Ascending aorta (tissue), 2 donors: ENCODE measurements around the gene ZNF277. TPM values are rescaled to one million over a fixed set of nuclear protein-coding genes. Genes with fewer than 3 reads are reported as not detected.

Experiments used
- DNase-seq, 2 donors: peaks; one replicate each; pipeline ENCODE4 v3.0.0-alpha.2; 2019; ENCODE audit warnings: low spot score in 2 of 2
- H3K27ac ChIP-seq, 2 donors: fragments of 200-600 bp; sonication (generic); one replicate each; pipeline ENCODE4 v1.5.1; 2016 to 2017; ENCODE audit warnings: mild to moderate bottlenecking in 1 of 2
- H3K27me3 ChIP-seq: fragments of 200-600 bp; sonication (generic); one replicate; pipeline ENCODE4 v1.5.1; 2017
- H3K36me3 ChIP-seq, 2 donors: fragments of 200-600 bp; sonication (generic); one replicate each; pipeline ENCODE4 v1.5.1; 2016
- H3K4me1 ChIP-seq, 2 donors: fragments of 200-600 bp; sonication (generic); one replicate each; pipeline ENCODE4 v1.5.1; 2016 to 2017; ENCODE audit warnings: mild to moderate bottlenecking in 1 of 2
- H3K4me3 ChIP-seq, 2 donors: fragments of 200-600 bp; sonication (generic); one replicate each; pipeline ENCODE4 v1.5.1; 2016 to 2017; ENCODE audit warnings: mild to moderate bottlenecking in 1 of 2
- H3K9me3 ChIP-seq, 2 donors: fragments of 200-600 bp; sonication (generic); one replicate each; pipeline ENCODE4 v1.5.1; 2016
- CTCF ChIP-seq, 3 experiments: fragments of 200-600 bp in 2 of 3; fragments of 450-650 bp in 1 of 3; sonication (generic) in 2 of 3; IDR thresholded peaks; one replicate each; pipeline ENCODE4 v1.5.1; 2016 to 2019; ENCODE audit warnings: antibody characterized with exemption in 3 of 3, mild to moderate bottlenecking in 1 of 3, moderate library complexity in 1 of 3
- intact Hi-C: fragments of 100-400 bp; cut with DNase I; formaldehyde crosslinking; loops from one replicate; pipeline ENCODE4 v1.15.1; 2023
- total RNA-seq: library from RNA; depleted of rRNA; stranded (reverse); fragments of >200 nt; gene quantifications from one replicate; pipeline ENCODE4 v1.1.0, GENCODE V29; 2016

Gene ZNF277
- total RNA-seq, 1 donor from 2014 or later, result 0.43 TPM

GRCh38 chr7:112322070-112322469 is 115.6 kb downstream of the ZNF277 start:
- H3K4me1 ChIP-seq, result no peaks in the 10 kb centered on the region
- H3K27ac ChIP-seq, result no peak overlapping the region
- intact Hi-C loops, result no loop called here
- TF ChIP-seq CTCF (IDR thresholded peaks at IDR 0.05), result no peak
- no peaks in the 10 kb centered on the region for H3K27me3 ChIP-seq
- no peak overlapping the region for H3K4me3 ChIP-seq
- no peaks in the 10 kb centered on the region for H3K9me3 ChIP-seq
- no peak for DNase-seq
- peaks cover 16 to 41% of the 10 kb centered on the region in 2 donors for H3K36me3 ChIP-seq

GRCh38 chr7:112327566-112327965 is 121.1 kb downstream of the ZNF277 start:
- Histone ChIP-seq H3K4me1 (no peaks in the 10 kb centered on the region), H3K4me3 (no peak overlapping the region), H3K36me3 (peaks cover 4 to 21% of the 10 kb centered on the region in 2 donors), H3K27me3 (no peaks in the 10 kb centered on the region), H3K27ac (no peak overlapping the region), H3K9me3 (no peaks in the 10 kb centered on the region)
- no peak for TF ChIP-seq CTCF (IDR thresholded peaks at IDR 0.05)
- DNase-seq, result no peak
- intact Hi-C loops, result no loop called here

- Histone ChIP-seq H3K36me3 (peaks cover 0 to 13% of the 10 kb centered on the region in 2 donors), H3K27ac (no peak overlapping the region), H3K27me3 (no peaks in the 10 kb centered on the region), H3K4me3 (no peak overlapping the region), H3K4me1 (no peaks in the 10 kb centered on the region), H3K9me3 (no peaks in the 10 kb centered on the region)
- intact Hi-C loops, result no loop called here
- TF ChIP-seq CTCF (IDR thresholded peaks at IDR 0.05), result no peak
- no peak for DNase-seq
Measured at GRCh38 chr7:112331492-112331891, 125.0 kb downstream of the ZNF277 start.

- intact Hi-C loops, result no loop called here
- H3K27ac ChIP-seq, result no peak overlapping the region
- no peaks in the 10 kb centered on the region for H3K27me3 ChIP-seq
- no peak overlapping the region for H3K4me3 ChIP-seq
- no peak for TF ChIP-seq CTCF (IDR thresholded peaks at IDR 0.05)
- peaks cover 0 to 12% of the 10 kb centered on the region in 2 donors for H3K36me3 ChIP-seq
- no peaks in the 10 kb centered on the region for H3K4me1 ChIP-seq
- no peaks in the 10 kb centered on the region for H3K9me3 ChIP-seq
- no peak for DNase-seq
Measured at GRCh38 chr7:112334366-112334765, 127.9 kb downstream of the ZNF277 start.

- Histone ChIP-seq H3K27ac (no peak overlapping the region), H3K4me1 (no peaks in the 10 kb centered on the region), H3K9me3 (no peaks in the 10 kb centered on the region), H3K4me3 (no peak overlapping the region), H3K27me3 (no peaks in the 10 kb centered on the region), H3K36me3 (peaks cover 0 to 25% of the 10 kb centered on the region in 2 donors)
- intact Hi-C loops, result no loop called here
- no peak for DNase-seq
- no peak for TF ChIP-seq CTCF (IDR thresholded peaks at IDR 0.05)
Measured at GRCh38 chr7:112336261-112336660, 129.8 kb downstream of the ZNF277 start.

GRCh38 chr7:112336936-112337576 is 130.6 kb downstream of the ZNF277 start:
- Histone ChIP-seq H3K4me1 (no peaks in the 10 kb centered on the region), H3K9me3 (no peaks in the 10 kb centered on the region), H3K4me3 (no peak overlapping the region), H3K36me3 (peaks cover 0 to 33% of the 10 kb centered on the region in 2 donors), H3K27ac (no peak overlapping the region), H3K27me3 (no peaks in the 10 kb centered on the region)
- no peak for TF ChIP-seq CTCF (IDR thresholded peaks at IDR 0.05)
- intact Hi-C loops, result no loop called here
- no peak for DNase-seq
